ENCODE data around the gene CDKN2A.

The CDKN2A gene

GRCh38 chr9:21945606-21946005 lies 48.6 kb downstream of the CDKN2A start:
- DNase-seq (ENCODE audit: low read depth in 2 of 3, low spot score in 2 of 3), result no peak

DNA sequence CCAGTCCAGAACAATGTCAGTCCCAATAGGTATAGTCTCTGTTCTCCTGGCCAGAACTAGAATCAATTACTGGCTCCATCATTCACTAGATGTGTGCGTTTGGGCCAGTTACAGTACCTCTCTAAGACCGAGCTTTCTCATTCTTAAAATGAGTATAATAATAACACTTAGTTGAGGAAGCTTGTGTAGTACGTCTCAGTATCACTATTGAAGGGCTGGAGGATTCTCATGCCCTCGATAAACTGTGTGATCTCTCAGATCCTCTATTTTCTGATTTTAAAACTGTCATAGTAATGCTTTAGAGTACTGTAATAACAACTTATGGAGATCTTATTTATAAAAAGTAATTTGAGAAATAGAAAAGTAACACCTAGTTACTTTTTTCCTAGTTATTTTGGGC lies 50.7 kb downstream of the CDKN2A start:
- no peak for DNase-seq (ENCODE audit: low read depth in 2 of 3, low spot score in 2 of 3)

DNA sequence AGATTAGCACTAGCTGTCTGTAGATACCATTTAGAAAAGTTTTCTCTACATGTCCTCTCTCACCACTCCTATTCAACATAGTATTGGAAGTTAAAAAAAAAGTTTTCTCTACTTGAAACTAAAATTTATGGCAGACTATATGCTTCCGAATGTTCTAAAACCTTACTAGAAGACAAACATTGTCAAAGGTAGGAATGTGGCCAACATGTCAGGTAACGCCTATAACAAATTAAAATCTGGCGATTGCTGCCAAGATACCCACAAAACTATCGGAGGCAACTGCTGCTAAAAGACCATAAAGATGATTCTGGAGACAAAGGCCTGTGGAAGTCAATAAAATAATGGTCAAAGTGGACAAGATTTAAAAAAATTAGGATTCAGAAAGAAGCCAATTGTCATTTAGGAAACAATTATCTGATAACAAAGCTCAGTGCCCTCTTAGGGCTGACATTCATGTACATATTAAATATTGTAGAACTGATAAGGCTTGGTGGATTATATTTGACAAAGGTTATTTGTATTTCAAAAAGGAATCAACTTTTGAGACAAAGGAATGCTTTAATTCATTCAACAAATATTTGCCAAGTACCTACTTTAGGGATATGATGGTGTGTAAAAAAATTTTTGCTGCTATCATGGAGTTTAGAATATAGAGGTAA lies 52.7 kb downstream of the CDKN2A start:
- no peak for DNase-seq (ENCODE audit: low read depth in 2 of 3, low spot score in 2 of 3)

- DNase-seq (ENCODE audit: low read depth in 2 of 3, low spot score in 2 of 3), result no peak
These were observed 58.0 kb downstream of the CDKN2A start for GRCh38 chr9:21936161-21936560.

GRCh38 chr9:21935631-21936030 lies 58.6 kb downstream of the CDKN2A start:
- DNase-seq (ENCODE audit: low read depth in 2 of 3, low spot score in 2 of 3), result no peak

- DNase-seq (ENCODE audit: low read depth in 2 of 3, low spot score in 2 of 3), result no peak
These were observed 60.3 kb downstream of the CDKN2A start for GRCh38 chr9:21933865-21934264.

DNA sequence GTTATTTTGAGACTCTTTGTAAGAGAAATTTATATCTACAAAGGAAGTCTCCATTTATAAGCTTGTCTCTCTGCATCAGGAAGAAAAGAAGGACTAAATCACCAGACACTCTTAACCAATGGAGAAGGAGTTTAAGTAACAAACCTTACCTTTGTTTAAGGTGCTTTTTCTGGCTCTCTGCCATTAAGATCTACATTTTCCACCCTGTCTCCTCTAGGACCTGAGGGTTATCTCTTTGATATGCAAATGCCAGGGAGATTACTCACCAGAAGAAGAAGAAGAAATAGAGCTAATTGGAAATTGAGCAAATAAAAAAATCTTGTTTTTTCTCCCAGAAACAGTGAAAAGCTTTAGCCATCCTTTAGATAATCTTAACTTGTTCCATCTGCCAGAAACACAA lies 60.9 kb downstream of the CDKN2A start:
- DNase-seq (ENCODE audit: low read depth in 2 of 3, low spot score in 2 of 3), result no peak

GRCh38 chr9:21931428-21931827 lies 62.8 kb downstream of the CDKN2A start:
- DNase-seq (ENCODE audit: low read depth in 2 of 3, low spot score in 2 of 3), result no peak

DNA sequence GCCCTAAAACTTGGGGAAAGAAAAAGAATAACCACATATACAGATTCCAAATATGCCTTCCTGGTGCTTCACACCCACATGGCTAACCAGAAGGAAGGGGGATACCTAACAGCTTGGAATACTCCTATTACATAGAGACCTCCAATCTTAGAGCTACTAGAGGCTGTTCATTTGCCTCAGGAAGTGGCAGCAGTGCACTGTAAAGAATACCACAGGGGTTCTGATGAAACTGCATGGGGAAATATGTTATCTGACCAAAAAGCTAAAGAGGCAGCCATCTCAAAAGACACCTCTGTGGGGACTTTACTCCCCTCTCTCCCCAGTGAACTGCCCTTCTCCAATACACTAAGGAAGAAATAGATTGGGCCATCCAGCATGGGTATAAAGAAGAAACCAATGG lies 66.4 kb downstream of the CDKN2A start:
- DNase-seq (ENCODE audit: low read depth in 2 of 3, low spot score in 2 of 3), result no peak

DNA sequence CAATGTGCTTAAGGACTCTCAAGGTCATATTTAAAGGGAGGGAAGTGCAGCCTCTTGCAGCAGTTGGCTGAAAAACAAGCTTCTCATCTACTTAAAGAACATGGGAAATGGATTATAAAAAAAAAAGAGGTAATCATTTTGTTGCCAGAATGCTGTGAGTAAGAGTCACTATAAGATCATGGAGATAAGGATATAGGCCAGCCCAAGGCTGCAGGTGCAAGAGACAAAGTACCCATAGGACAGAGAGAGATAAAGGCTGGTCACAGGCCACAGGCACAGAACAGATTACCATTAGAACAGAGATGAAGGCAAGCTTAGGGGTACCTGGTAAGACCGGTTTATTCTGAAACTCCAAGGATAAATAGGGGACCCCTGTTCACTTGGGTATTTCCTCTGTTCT lies 70.5 kb downstream of the CDKN2A start:
- no peak for DNase-seq (ENCODE audit: low read depth in 2 of 3, low spot score in 2 of 3)

GRCh38 chr9:21919377-21920362 lies 74.5 kb downstream of the CDKN2A start:
- no peak for DNase-seq (ENCODE audit: low read depth in 2 of 3, low spot score in 2 of 3)

Data from activated CD8-positive, alpha-beta memory T cell treated with anti-CD3 and anti-CD28 coated beads for 48 hours (primary cell).